Stimulated activated naive B cell treated with anti-CD40 and anti-IgM and Interleukin-4, amounts not matched to agents 10 μg/mL and 1 μg/mL and 100 μg/mL, for 72 hours (primary cell): ENCODE data around the gene CCDC116.
A peak's percentile ranks its signal among the peaks of the same experiment; 100 is the strongest.
"Not testable (repeated sequence)": the region's sequence is repeated elsewhere in the genome, so short reads cannot be mapped to it uniquely, and the experiment has no call there.

Experiments
- ATAC-seq, 2 donors: fragments of 150-1000 bp; cut with Tn5 transposase; replicated peaks; 2 replicates each; pipeline ENCODE4 v1.10.0; 2021; ENCODE audit warnings: moderate library complexity in 1 of 2
- DNase-seq: peaks from one replicate; pipeline ENCODE4 v3.0.0; 2021
- H3K27ac Mint-ChIP-seq: one replicate; pipeline ENCODE4 v1.8.0; 2022; ENCODE audit warnings: mild to moderate bottlenecking, mixed read lengths
- H3K27me3 Mint-ChIP-seq, 2 donors: one replicate each; pipeline ENCODE4 v1.8.0; 2022; ENCODE audit warnings: mixed read lengths in 2 of 2
- H3K36me3 Mint-ChIP-seq, 2 donors: one replicate each; pipeline ENCODE4 v1.8.0; 2022; ENCODE audit warnings: mixed read lengths in 2 of 2, mild to moderate bottlenecking in 1 of 2
- H3K4me1 Mint-ChIP-seq, 2 donors: one replicate each; pipeline ENCODE4 v1.8.0; 2022; ENCODE audit warnings: mixed read lengths in 2 of 2, mild to moderate bottlenecking in 1 of 2
- H3K4me3 Mint-ChIP-seq, 2 donors: one replicate each; pipeline ENCODE4 v1.8.0; 2022; ENCODE audit warnings: mild to moderate bottlenecking in 2 of 2, mixed read lengths in 2 of 2, moderate library complexity in 1 of 2
- H3K9me3 Mint-ChIP-seq, 2 donors: one replicate each; pipeline ENCODE4 v1.8.0; 2022; ENCODE audit warnings: mixed read lengths in 2 of 2, mild to moderate bottlenecking in 1 of 2

The CCDC116 gene

GRCh38 chr22:21663738-21664137 lies 31.2 kb downstream of the CCDC116 start:
- peak overlapping the region in 1 of 2 donors; percentile 33 for H3K4me3 Mint-ChIP-seq
- H3K36me3 Mint-ChIP-seq, result peaks cover 2 to 4% of the 10 kb centered on the region in 2 donors
- H3K4me1 Mint-ChIP-seq, result peaks cover 14 to 27% of the 10 kb centered on the region in 2 donors
- H3K27ac Mint-ChIP-seq, result no peak overlapping the region
- peaks cover 0 to 2% of the 10 kb centered on the region in 2 donors for H3K9me3 Mint-ChIP-seq
- H3K27me3 Mint-ChIP-seq, result no peaks in the 10 kb centered on the region
- ATAC-seq (no peak), DNase-seq (no peak)

GRCh38 chr22:21665047-21665851 lies 32.7 kb downstream of the CCDC116 start:
- peaks cover 19 to 36% of the 10 kb centered on the region in 2 donors for H3K4me1 Mint-ChIP-seq
- H3K4me3 Mint-ChIP-seq, result peak overlapping the region; percentile 99
- DNase-seq, result no peak
- ATAC-seq, result no peak
- H3K27me3 Mint-ChIP-seq, result no peaks in the 10 kb centered on the region
- peak overlapping the region; percentile 99 for H3K27ac Mint-ChIP-seq
- peaks cover 0 to 2% of the 10 kb centered on the region in 2 donors for H3K9me3 Mint-ChIP-seq
- peaks cover 8 to 12% of the 10 kb centered on the region in 2 donors for H3K36me3 Mint-ChIP-seq

- Mint-ChIP-seq H3K27ac (peak overlapping the region; percentile 99), H3K36me3 (peaks cover 19 to 25% of the 10 kb centered on the region in 2 donors), H3K27me3 (no peaks in the 10 kb centered on the region), H3K4me3 (peak overlapping the region; percentile 99), H3K4me1 (peaks cover 19 to 41% of the 10 kb centered on the region in 2 donors), H3K9me3 (peaks cover 0 to 2% of the 10 kb centered on the region in 2 donors)
- DNase-seq (no peak), ATAC-seq (no peak)
Measured at GRCh38 chr22:21666786-21667185, 34.2 kb downstream of the CCDC116 start.

GRCh38 chr22:21669026-21669425 lies 36.5 kb downstream of the CCDC116 start:
- no peaks in the 10 kb centered on the region for H3K9me3 Mint-ChIP-seq
- H3K36me3 Mint-ChIP-seq, result peaks cover 34 to 47% of the 10 kb centered on the region in 2 donors
- no peaks in the 10 kb centered on the region for H3K27me3 Mint-ChIP-seq
- H3K4me3 Mint-ChIP-seq, result no peak overlapping the region
- DNase-seq (no peak), ATAC-seq (no peak)
- no peak overlapping the region for H3K27ac Mint-ChIP-seq
- peaks cover 27 to 53% of the 10 kb centered on the region in 2 donors for H3K4me1 Mint-ChIP-seq

- Mint-ChIP-seq H3K27ac (no peak overlapping the region), H3K9me3 (no peaks in the 10 kb centered on the region), H3K4me1 (peaks cover 17 to 38% of the 10 kb centered on the region in 2 donors), H3K36me3 (peaks cover 49 to 70% of the 10 kb centered on the region in 2 donors), H3K4me3 (no peak overlapping the region), H3K27me3 (no peaks in the 10 kb centered on the region)
- DNase-seq (no peak), ATAC-seq (no peak)
Measured at GRCh38 chr22:21672107-21672629, 39.6 kb downstream of the CCDC116 start.

- peaks cover 13 to 26% of the 10 kb centered on the region in 2 donors for H3K4me1 Mint-ChIP-seq
- H3K36me3 Mint-ChIP-seq, result peaks cover 58 to 78% of the 10 kb centered on the region in 2 donors
- no peak overlapping the region for H3K27ac Mint-ChIP-seq
- no peak for ATAC-seq
- DNase-seq, result no peak
- H3K4me3 Mint-ChIP-seq, result no peak overlapping the region
- H3K9me3 Mint-ChIP-seq, result no peaks in the 10 kb centered on the region
- no peaks in the 10 kb centered on the region for H3K27me3 Mint-ChIP-seq
Measured at GRCh38 chr22:21673534-21674321, 41.2 kb downstream of the CCDC116 start.

- H3K4me3 Mint-ChIP-seq, result no peak overlapping the region
- no peaks in the 10 kb centered on the region for H3K9me3 Mint-ChIP-seq
- ATAC-seq (no peak), DNase-seq (no peak)
- peaks cover 54 to 72% of the 10 kb centered on the region in 2 donors for H3K36me3 Mint-ChIP-seq
- no peaks in the 10 kb centered on the region for H3K27me3 Mint-ChIP-seq
- H3K4me1 Mint-ChIP-seq, result peaks cover 9 to 18% of the 10 kb centered on the region in 2 donors
- no peak overlapping the region for H3K27ac Mint-ChIP-seq
Measured at GRCh38 chr22:21674638-21675245, 42.2 kb downstream of the CCDC116 start.

- Mint-ChIP-seq H3K27ac (no peak overlapping the region), H3K4me1 (peaks cover 7 to 9% of the 10 kb centered on the region in 2 donors), H3K9me3 (no peaks in the 10 kb centered on the region), H3K4me3 (no peak overlapping the region), H3K36me3 (peaks cover 45 to 63% of the 10 kb centered on the region in 2 donors), H3K27me3 (no peaks in the 10 kb centered on the region)
- ATAC-seq (no peak), DNase-seq (no peak)
Measured at GRCh38 chr22:21677606-21678443, 45.3 kb downstream of the CCDC116 start.

- H3K9me3 Mint-ChIP-seq, H3K27me3 Mint-ChIP-seq, DNase-seq, H3K27ac Mint-ChIP-seq, H3K4me3 Mint-ChIP-seq, ATAC-seq, H3K4me1 Mint-ChIP-seq: not testable (repeated sequence)
- peaks cover 38 to 60% of the 10 kb centered on the region in 2 donors for H3K36me3 Mint-ChIP-seq
Measured at GRCh38 chr22:21678842-21679241, 46.3 kb downstream of the CCDC116 start.

GRCh38 chr22:21679383-21679782 lies 46.8 kb downstream of the CCDC116 start:
- Mint-ChIP-seq H3K4me1 (peaks cover 4 to 7% of the 10 kb centered on the region in 2 donors), H3K27ac (no peak overlapping the region), H3K27me3 (no peaks in the 10 kb centered on the region), H3K4me3 (no peak overlapping the region), H3K36me3 (peaks cover 35 to 55% of the 10 kb centered on the region in 2 donors), H3K9me3 (no peaks in the 10 kb centered on the region)
- ATAC-seq (no peak), DNase-seq (no peak)

GRCh38 chr22:21680830-21681565 lies 48.4 kb downstream of the CCDC116 start:
- H3K27me3 Mint-ChIP-seq, result no peaks in the 10 kb centered on the region
- peaks cover 4 to 7% of the 10 kb centered on the region in 2 donors for H3K4me1 Mint-ChIP-seq
- ATAC-seq (no peak), DNase-seq (no peak)
- no peaks in the 10 kb centered on the region for H3K9me3 Mint-ChIP-seq
- peaks cover 32 to 50% of the 10 kb centered on the region in 2 donors for H3K36me3 Mint-ChIP-seq
- no peak overlapping the region for H3K27ac Mint-ChIP-seq
- no peak overlapping the region for H3K4me3 Mint-ChIP-seq

- H3K4me3 Mint-ChIP-seq, result no peak overlapping the region
- DNase-seq (no peak), ATAC-seq (no peak)
- peaks cover 31 to 46% of the 10 kb centered on the region in 2 donors for H3K36me3 Mint-ChIP-seq
- H3K27me3 Mint-ChIP-seq, result no peaks in the 10 kb centered on the region
- peaks cover 4 to 7% of the 10 kb centered on the region in 2 donors for H3K4me1 Mint-ChIP-seq
- no peaks in the 10 kb centered on the region for H3K9me3 Mint-ChIP-seq
- no peak overlapping the region for H3K27ac Mint-ChIP-seq
Measured at GRCh38 chr22:21681566-21682370, 49.2 kb downstream of the CCDC116 start.
